Measurements from ENCODE around the gene SMPX. TPM values are rescaled to one million over a fixed set of nuclear protein-coding genes. Genes with fewer than 3 reads are reported as not detected.

SMPX gene
- total and polyA plus RNA-seq, 2 of the 4 experiments (the other 2 are of a cell fraction) = not detected

- no peak overlapping the region for H3K9ac ChIP-seq (ENCODE audit: low read depth, low read length)
- H3K14ac ChIP-seq (replicated peaks; ENCODE audit: low read depth, low read length) = no peak overlapping the region
- H3K4ac ChIP-seq (ENCODE audit: low read depth, low read length) = no peak overlapping the region
- no peak overlapping the region for H4K8ac ChIP-seq (ENCODE audit: low read depth in 2 of 2, low read length in 2 of 2)
- no peaks in the 10 kb centered on the region for H4K20me1 ChIP-seq (ENCODE audit: insufficient read depth, low read length)
- H2BK120ac ChIP-seq (ENCODE audit: low read depth, low read length) = no peak overlapping the region
- H3K56ac ChIP-seq (ENCODE audit: extremely low read depth, insufficient read depth, low read length) = no peak overlapping the region
- no peak overlapping the region for H3K23ac ChIP-seq (ENCODE audit: low read depth, low read length)
- no TSS peak for BruUV-seq (replicated peaks)
- ChIA-PET POLR2A (ENCODE audit: unreplicated experiment) (no interaction called here), CTCF (no interaction called here)
- no peak overlapping the region for H2AFZ ChIP-seq (replicated peaks; ENCODE audit: low read length, poor library complexity)
- H3K27ac ChIP-seq (ENCODE audit: insufficient read depth, low read length) = no peak overlapping the region
- no peak overlapping the region for H3K18ac ChIP-seq (ENCODE audit: low read depth, low read length)
- no peak overlapping the region for H2AK9ac ChIP-seq (replicated peaks; ENCODE audit: low read depth, low read length, poor library complexity)
- no peaks in the 10 kb centered on the region for H3K79me1 ChIP-seq (ENCODE audit: low read depth in 1 of 2, low read length in 2 of 2)
- no peak overlapping the region for H2BK15ac ChIP-seq (ENCODE audit: low read depth, low read length)
- no peak overlapping the region for H3K4me2 ChIP-seq (ENCODE audit: low read depth, low read length)
- H3K9me3 ChIP-seq (ENCODE audit: control insufficient read depth, insufficient read depth, low read length) = peaks cover 9% of the 10 kb centered on the region; the same call in 1 of the 2 replicates
- in situ Hi-C loops (cut with MboI; ENCODE audit: low sequenced_read_pairs) = no loop called here
- no peaks in the 10 kb centered on the region for H3K4me1 ChIP-seq (ENCODE audit: control insufficient read depth, insufficient read depth, low read length)
- ATAC-seq (ENCODE audit: low read depth) (no peak), DNase-seq (no peak)
- no peak overlapping the region for H2BK20ac ChIP-seq (ENCODE audit: low read depth, low read length)
- no peaks in the 10 kb centered on the region for H3K9me1 ChIP-seq (ENCODE audit: insufficient read depth, low read length)
- H3K36me3 ChIP-seq (ENCODE audit: control insufficient read depth, insufficient read depth, low read length) = no peaks in the 10 kb centered on the region
- intact Hi-C loops (cut with micrococcal nuclease) = no loop called here
- no peak overlapping the region for H3K4me3 ChIP-seq (ENCODE audit: insufficient read depth, low read depth, low read length)
- TF ChIP-seq RFX5 (IDR thresholded peaks at IDR 0.05; ENCODE audit: low read depth, low read length) = no peak
- no peak for TF ChIP-seq NFE2L2 (IDR thresholded peaks at IDR 0.05; ENCODE audit: low read depth, low read length)
- no peak for TF ChIP-seq BHLHE40 (IDR thresholded peaks at IDR 0.05; ENCODE audit: low read depth, low read length)
- no peak for TF ChIP-seq USF2 (IDR thresholded peaks at IDR 0.05; ENCODE audit: low read depth, low read length)
- TF ChIP-seq MAZ (IDR thresholded peaks at IDR 0.05; ENCODE audit: borderline replicate concordance, low read depth, low read length) = no peak
- no peak for TF ChIP-seq ELK1 (IDR thresholded peaks at IDR 0.05; ENCODE audit: borderline replicate concordance, low read depth, low read length)
- no peak overlapping the region for H2AK5ac ChIP-seq (ENCODE audit: low read depth, low read length)
- peaks cover 1% of the 10 kb centered on the region; the same call in 1 of the 2 replicates for H3K27me3 ChIP-seq (ENCODE audit: control insufficient read depth, insufficient read depth, low read length)
- no peak overlapping the region for H2BK5ac ChIP-seq (ENCODE audit: low read depth, low read length, poor library complexity, severe bottlenecking)
- dilution Hi-C loops (cut with HindIII; ENCODE audit: low sequenced_read_pairs, unreplicated experiment) = no loop called here
- no CpG with 5 or more reads among the region's 6 CpGs for WGBS, 2 experiments (ENCODE audit: extremely low coverage in 2 of 2, insufficient read length in 1 of 2)
- H4K5ac ChIP-seq (ENCODE audit: low read depth, low read length) = no peak overlapping the region
- H4K91ac ChIP-seq (ENCODE audit: insufficient read depth, low read depth, low read length) = no peak overlapping the region
These were observed 96.6 kb downstream of the SMPX start for GRCh38 chrX:21661316-21661715.
